CD14-positive monocyte (primary cell): ENCODE data around the gene MIB1. TPM values are rescaled to one million over a fixed set of nuclear protein-coding genes. Genes with fewer than 3 reads are reported as not detected.

Experiments
- DNase-seq, 3 donors: peaks; one replicate each; pipeline ENCODE4 v3.0.0-alpha.2; 2011 to 2022
- H2AFZ ChIP-seq: 2 replicates; pipeline ENCODE4 v1.6.0; 2012; ENCODE audit warnings: mild to moderate bottlenecking, low read depth, low read length, inconsistent platforms; ENCODE audit not compliant: insufficient read depth, poor library complexity, severe bottlenecking
- H3K27ac ChIP-seq, 2 donors: 1 replicate in 1 of 2; 2 replicates in 1 of 2; pipeline ENCODE4 v1.5.1; 2012 to 2013; ENCODE audit warnings: low read length in 2 of 2, control low read depth in 1 of 2, inconsistent platforms in 1 of 2, low read depth in 1 of 2, mild to moderate bottlenecking in 1 of 2
- H3K27me3 ChIP-seq, 2 donors: one replicate each; pipeline versions ENCODE4 v1.6.0 to v1.6.1; 2011 to 2013; ENCODE audit warnings: low read length in 2 of 2; ENCODE audit not compliant: control insufficient read depth in 2 of 2, insufficient read depth in 2 of 2
- H3K36me3 ChIP-seq, 2 donors: replicated peaks in 1 of 2; 1 replicate in 1 of 2; 2 replicates in 1 of 2; pipeline versions ENCODE4 v1.5.1 to v1.6.1; 2012 to 2013; ENCODE audit warnings: low read length in 2 of 2, control low read depth in 1 of 2, inconsistent platforms in 1 of 2, mild to moderate bottlenecking in 1 of 2; ENCODE audit not compliant: insufficient read depth in 2 of 2, control insufficient read depth in 1 of 2
- H3K4me1 ChIP-seq, 2 donors: 1 replicate in 1 of 2; 2 replicates in 1 of 2; pipeline versions ENCODE4 v1.5.1 to v1.6.1; 2012 to 2013; ENCODE audit warnings: low read length in 2 of 2, control low read depth in 1 of 2, inconsistent platforms in 1 of 2, mild to moderate bottlenecking in 1 of 2, moderate library complexity in 1 of 2; ENCODE audit not compliant: insufficient read depth in 2 of 2, control insufficient read depth in 1 of 2
- H3K4me2 ChIP-seq: replicated peaks from 2 replicates; pipeline ENCODE3; 2012; ENCODE audit warnings: low read length, moderate library complexity, mild to moderate bottlenecking; ENCODE audit not compliant: poor library complexity, severe bottlenecking; ENCODE audit errors: extremely low read depth
- H3K4me3 ChIP-seq, 3 experiments: fragments of 200-600 bp in 1 of 3; sonication (generic) in 1 of 3; replicated peaks in 1 of 3; 1 replicate in 2 of 3; 2 replicates in 1 of 3; pipeline ENCODE4 v1.5.1; 2011 to 2013; ENCODE audit warnings: low read length in 3 of 3, mild to moderate bottlenecking in 3 of 3, control low read depth in 2 of 3, low read depth in 2 of 3, inconsistent platforms in 1 of 3, moderate library complexity in 1 of 3
- H3K79me2 ChIP-seq: 2 replicates; pipeline ENCODE4 v1.6.0; 2012; ENCODE audit warnings: mild to moderate bottlenecking, control low read depth, inconsistent platforms, low read length, moderate library complexity; ENCODE audit not compliant: insufficient read depth
- H3K9ac ChIP-seq: 2 replicates; pipeline ENCODE4 v1.6.0; 2017; ENCODE audit warnings: low read length, mild to moderate bottlenecking; ENCODE audit not compliant: insufficient read depth, poor library complexity, severe bottlenecking
- H3K9me3 ChIP-seq, 2 donors: replicated peaks in 1 of 2; 1 replicate in 1 of 2; 2 replicates in 1 of 2; pipeline versions ENCODE4 v1.5.1 to v1.6.1; 2012 to 2013; ENCODE audit warnings: low read length in 2 of 2, control low read depth in 1 of 2; ENCODE audit not compliant: control insufficient read depth in 1 of 2, insufficient read depth in 1 of 2
- H4K20me1 ChIP-seq: 2 replicates; pipeline ENCODE4 v1.6.0; 2012; ENCODE audit warnings: mild to moderate bottlenecking, low read length, control low read depth, moderate library complexity; ENCODE audit not compliant: insufficient read depth
- H3K27ac Mint-ChIP-seq, 7 donors: one replicate each; pipeline ENCODE4 v1.8.0; 2020; ENCODE audit warnings: mild to moderate bottlenecking in 7 of 7, mixed read lengths in 7 of 7, moderate library complexity in 6 of 7, inconsistent platforms in 2 of 7
- H3K27me3 Mint-ChIP-seq, 3 donors: one replicate each; pipeline ENCODE4 v1.8.0; 2021 to 2022; ENCODE audit warnings: low read depth in 3 of 3, mild to moderate bottlenecking in 3 of 3, mixed read lengths in 3 of 3, moderate library complexity in 3 of 3, inconsistent platforms in 1 of 3
- H3K36me3 Mint-ChIP-seq, 2 donors: one replicate each; pipeline ENCODE4 v1.8.0; 2020; ENCODE audit warnings: mixed read lengths in 2 of 2, inconsistent platforms in 1 of 2, mild to moderate bottlenecking in 1 of 2
- H3K4me1 Mint-ChIP-seq: one replicate; pipeline ENCODE4 v1.8.0; 2020; ENCODE audit warnings: mild to moderate bottlenecking, mixed read lengths
- H3K4me3 Mint-ChIP-seq, 2 donors: one replicate each; pipeline ENCODE4 v1.8.0; 2020; ENCODE audit warnings: mild to moderate bottlenecking in 2 of 2, mixed read lengths in 2 of 2, moderate library complexity in 1 of 2
- H3K9me3 Mint-ChIP-seq, 7 donors: one replicate each; pipeline ENCODE4 v1.8.0; 2020 to 2022; ENCODE audit warnings: mixed read lengths in 7 of 7, mild to moderate bottlenecking in 6 of 7, moderate library complexity in 6 of 7, inconsistent platforms in 2 of 7
- CTCF ChIP-seq: fragments of 200-600 bp; IDR thresholded peaks from one replicate; pipeline ENCODE4 v1.8.0; 2022; ENCODE audit warnings: antibody characterized with exemption, mild to moderate bottlenecking
- WGBS: methylation state at CpG from one replicate; pipeline ENCODE4 v1.1.5; 2013; ENCODE audit warnings: missing lambda C conversion rate; ENCODE audit not compliant: insufficient coverage; 5-methylcytosine and 5-hydroxymethylcytosine counted together
- intact Hi-C, 2 donors: fragments of 100-400 bp; cut with micrococcal nuclease; formaldehyde crosslinking; loops; one replicate each; pipeline versions ENCODE4 v1.15.0 to v1.15.1; 2023
- polyA plus RNA-seq, 3 donors: library from polyadenylated mRNA; depleted of rRNA in 1 of 3; unstranded in 2 of 3; stranded (reverse) in 1 of 3; fragments of 300-500 nt in 2 of 3; fragments of >200 nt in 1 of 3; fragmentation: Illumina TruSeq in 2 of 3; gene quantifications; 1 replicate in 2 of 3; 2 replicates in 1 of 3; pipeline ENCODE4 v1.2.3, GENCODE V29; 2012 to 2021

Gene MIB1
- polyA plus RNA-seq, 3 donors, result 5.7 to 8.5 (median 7.8) TPM

DNA sequence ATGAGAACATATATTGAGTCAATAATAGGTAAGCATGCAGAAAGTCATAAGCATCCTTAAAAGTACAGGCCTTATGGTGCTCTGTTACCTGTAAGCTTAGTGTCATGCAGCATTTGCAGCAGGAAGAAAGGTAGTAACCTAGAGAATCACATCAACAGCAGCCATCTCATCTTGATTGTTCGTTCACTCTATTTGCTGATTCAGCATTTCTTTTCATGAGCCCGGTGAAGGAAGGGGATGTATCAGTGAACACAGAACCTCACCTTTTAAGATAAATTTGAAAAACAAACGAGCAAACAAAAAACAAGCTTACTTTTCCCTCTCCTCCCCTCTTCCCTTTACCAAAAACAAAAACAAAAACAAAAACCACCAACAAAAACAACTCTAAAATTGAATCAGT, 89.9 kb downstream of the MIB1 start:
- H3K4me1 ChIP-seq, result no peaks in the 10 kb centered on the region
- no peak overlapping the region for H3K4me2 ChIP-seq
- H3K9ac ChIP-seq, result no peak overlapping the region
- peaks cover 2 to 24% of the 10 kb centered on the region in 2 donors for H3K36me3 ChIP-seq
- Mint-ChIP-seq H3K9me3 (no peaks in the 10 kb centered on the region), H3K36me3 (peaks cover 16 to 24% of the 10 kb centered on the region in 2 donors), H3K27me3 (no peaks in the 10 kb centered on the region), H3K27ac (no peak overlapping the region), H3K4me1 (no peaks in the 10 kb centered on the region), H3K4me3 (no peak overlapping the region)
- H3K27me3 ChIP-seq, result no peaks in the 10 kb centered on the region
- H3K9me3 ChIP-seq, result no peaks in the 10 kb centered on the region
- H3K27ac ChIP-seq, result no peak overlapping the region
- H3K79me2 ChIP-seq, result no peaks in the 10 kb centered on the region
- intact Hi-C loops, result no loop called here
- WGBS, result no CpG with 5 or more reads among the region's 3 CpGs
- H2AFZ ChIP-seq, result no peak overlapping the region
- DNase-seq, result no peak
- no peak overlapping the region for H3K4me3 ChIP-seq
- TF ChIP-seq CTCF, result no peak
- no peaks in the 10 kb centered on the region for H4K20me1 ChIP-seq

GRCh38 chr18:21831413-21831831, 90.8 kb downstream of the MIB1 start:
- H3K4me1 ChIP-seq, result no peaks in the 10 kb centered on the region
- Mint-ChIP-seq H3K36me3 (peaks cover 12 to 21% of the 10 kb centered on the region in 2 donors), H3K4me3 (no peak overlapping the region), H3K27ac (peak overlapping the region in 1 of 7 donors; percentile 30), H3K9me3 (no peaks in the 10 kb centered on the region), H3K27me3 (no peaks in the 10 kb centered on the region), H3K4me1 (no peaks in the 10 kb centered on the region)
- H3K27me3 ChIP-seq, result no peaks in the 10 kb centered on the region
- no peaks in the 10 kb centered on the region for H4K20me1 ChIP-seq
- TF ChIP-seq CTCF, result no peak
- peaks cover under 1 to 17% of the 10 kb centered on the region in 2 donors for H3K36me3 ChIP-seq
- intact Hi-C loops, result no loop called here
- no peak for DNase-seq
- 100% methylated on average over 2 of the region's 5 CpGs for WGBS
- no peak overlapping the region for H2AFZ ChIP-seq
- no peak overlapping the region for H3K27ac ChIP-seq
- H3K4me3 ChIP-seq, result no peak overlapping the region
- H3K9ac ChIP-seq, result no peak overlapping the region
- no peaks in the 10 kb centered on the region for H3K79me2 ChIP-seq
- no peak overlapping the region for H3K4me2 ChIP-seq
- no peaks in the 10 kb centered on the region for H3K9me3 ChIP-seq
